RWPE2 (cell line): ENCODE measurements around the gene NRDC.
"Not testable (repeated sequence)": the region's sequence is repeated elsewhere in the genome, so short reads cannot be mapped to it uniquely, and the experiment has no call there.

Experiments used
- ATAC-seq: fragments of 200-7000 bp; cut with Tn5 transposase; 3 replicates; pipeline ENCODE4 v1.9.1; 2021; ENCODE audit warnings: low read depth
- DNase-seq: peaks from one replicate; pipeline ENCODE4 v3.0.0-alpha.2; 2020; ENCODE audit warnings: low spot score
- H3K27ac ChIP-seq: fragments of 450-650 bp; 2 replicates; pipeline ENCODE4 v1.5.1; 2017; ENCODE audit warnings: mild to moderate bottlenecking; ENCODE audit not compliant: poor library complexity, severe bottlenecking
- H3K27me3 ChIP-seq: fragments of 250-450 bp; sonication (Bioruptor Pico); 2 replicates; pipeline ENCODE4 v1.5.1; 2021; ENCODE audit warnings: mild to moderate bottlenecking, moderate library complexity; ENCODE audit not compliant: insufficient read depth, poor library complexity, severe bottlenecking
- H3K36me3 ChIP-seq: fragments of 250-450 bp; sonication (Bioruptor Pico); 2 replicates; pipeline ENCODE4 v1.5.1; 2020; ENCODE audit warnings: low read depth, mild to moderate bottlenecking, moderate library complexity
- H3K4me1 ChIP-seq: fragments of 250-450 bp; sonication (Bioruptor Pico); 2 replicates; pipeline ENCODE4 v1.5.1; 2021; ENCODE audit warnings: mild to moderate bottlenecking, moderate library complexity; ENCODE audit not compliant: insufficient read depth, poor library complexity, severe bottlenecking
- H3K4me3 ChIP-seq: fragments of 250-450 bp; sonication (Bioruptor Pico); 2 replicates; pipeline ENCODE4 v1.5.1; 2021; ENCODE audit warnings: mild to moderate bottlenecking, moderate library complexity; ENCODE audit not compliant: severe bottlenecking
- H3K9me3 ChIP-seq: fragments of 250-450 bp; sonication (Bioruptor Pico); 2 replicates; pipeline ENCODE4 v1.5.1; 2021; ENCODE audit warnings: mild to moderate bottlenecking, moderate library complexity; ENCODE audit not compliant: severe bottlenecking
- TF ChIP-seq, protein P1 (sequence below): fragments of 450-650 bp; IDR thresholded peaks from one replicate; pipeline ENCODE4 v1.5.1; 2017; ENCODE audit warnings: mild to moderate bottlenecking, moderate library complexity; ENCODE audit not compliant: poor library complexity, severe bottlenecking

NRDC gene

DNA sequence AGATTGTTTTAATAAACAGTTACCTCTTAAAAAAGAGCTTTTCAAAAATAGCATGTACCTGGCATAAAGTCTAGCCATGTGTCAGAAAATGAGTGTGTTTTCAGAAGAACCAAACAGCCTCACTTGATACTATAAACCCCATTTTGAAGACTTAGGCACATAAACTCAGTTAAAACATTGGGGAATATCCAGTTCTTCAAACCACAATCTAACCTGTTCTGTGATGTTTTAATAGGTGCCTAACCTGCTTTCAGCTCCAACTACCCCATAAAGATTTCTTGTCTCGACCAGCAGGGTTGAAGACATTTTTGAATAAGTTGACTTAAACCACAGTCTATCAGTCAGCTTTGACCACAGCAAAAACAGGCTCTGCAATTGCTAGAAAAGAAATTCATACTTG lies 41.3 kb downstream of the NRDC start:
- DNase-seq (no peak), ATAC-seq (no peak)
- Histone ChIP-seq H3K36me3 (peaks cover 78% of the 10 kb centered on the region), H3K27ac (no peak overlapping the region), H3K4me1 (peaks cover 3% of the 10 kb centered on the region), H3K9me3 (no peaks in the 10 kb centered on the region), H3K4me3 (no peak overlapping the region), H3K27me3 (no peaks in the 10 kb centered on the region)
- TF ChIP-seq, protein P1, sequence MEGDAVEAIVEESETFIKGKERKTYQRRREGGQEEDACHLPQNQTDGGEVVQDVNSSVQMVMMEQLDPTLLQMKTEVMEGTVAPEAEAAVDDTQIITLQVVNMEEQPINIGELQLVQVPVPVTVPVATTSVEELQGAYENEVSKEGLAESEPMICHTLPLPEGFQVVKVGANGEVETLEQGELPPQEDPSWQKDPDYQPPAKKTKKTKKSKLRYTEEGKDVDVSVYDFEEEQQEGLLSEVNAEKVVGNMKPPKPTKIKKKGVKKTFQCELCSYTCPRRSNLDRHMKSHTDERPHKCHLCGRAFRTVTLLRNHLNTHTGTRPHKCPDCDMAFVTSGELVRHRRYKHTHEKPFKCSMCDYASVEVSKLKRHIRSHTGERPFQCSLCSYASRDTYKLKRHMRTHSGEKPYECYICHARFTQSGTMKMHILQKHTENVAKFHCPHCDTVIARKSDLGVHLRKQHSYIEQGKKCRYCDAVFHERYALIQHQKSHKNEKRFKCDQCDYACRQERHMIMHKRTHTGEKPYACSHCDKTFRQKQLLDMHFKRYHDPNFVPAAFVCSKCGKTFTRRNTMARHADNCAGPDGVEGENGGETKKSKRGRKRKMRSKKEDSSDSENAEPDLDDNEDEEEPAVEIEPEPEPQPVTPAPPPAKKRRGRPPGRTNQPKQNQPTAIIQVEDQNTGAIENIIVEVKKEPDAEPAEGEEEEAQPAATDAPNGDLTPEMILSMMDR = no peak

DNA sequence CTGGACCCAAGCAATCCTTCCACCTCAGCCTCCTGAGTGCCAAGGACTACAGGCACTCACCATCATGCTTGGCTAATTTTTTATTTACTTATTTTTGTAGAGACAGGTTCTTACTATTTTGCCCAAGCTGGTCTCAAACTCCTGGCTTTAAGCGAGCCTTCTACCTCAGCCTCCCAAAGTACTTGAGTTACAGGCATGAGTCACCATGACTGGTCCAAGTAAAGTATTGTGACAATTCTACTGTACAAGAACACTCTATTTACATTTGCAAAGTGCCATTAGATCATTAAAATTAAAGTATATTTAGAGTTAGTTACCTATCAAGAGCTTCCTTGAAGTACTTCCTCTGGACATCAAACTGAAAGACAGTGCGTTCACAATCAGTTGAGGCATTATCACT lies 44.8 kb downstream of the NRDC start:
- ATAC-seq = no peak
- H3K9me3 ChIP-seq = no peaks in the 10 kb centered on the region
- H3K27ac ChIP-seq = no peak overlapping the region
- no peak overlapping the region for H3K4me3 ChIP-seq
- TF ChIP-seq, protein P1 = no peak
- peaks cover 7% of the 10 kb centered on the region for H3K4me1 ChIP-seq
- H3K27me3 ChIP-seq = no peaks in the 10 kb centered on the region
- no peak for DNase-seq
- H3K36me3 ChIP-seq = peaks cover 85% of the 10 kb centered on the region

DNA sequence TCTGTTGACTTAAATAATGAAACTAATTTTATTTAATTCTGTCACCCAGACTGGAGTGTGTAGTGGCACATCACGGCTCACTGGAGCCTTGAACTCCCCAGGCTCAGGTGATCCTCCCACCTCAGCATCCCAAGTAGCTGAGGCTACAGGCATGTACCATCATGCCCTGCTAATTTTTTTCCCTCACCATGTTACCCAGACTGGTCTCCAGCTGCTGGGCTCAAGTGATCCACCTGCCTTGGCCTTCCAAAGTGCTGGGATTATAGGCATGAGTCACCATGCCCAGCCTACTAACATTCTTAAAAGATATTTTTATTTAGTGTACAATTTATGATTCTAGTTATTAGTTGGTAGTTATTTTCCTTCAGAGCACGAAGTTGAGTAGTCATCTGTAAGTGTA lies 49.5 kb downstream of the NRDC start:
- DNase-seq = no peak
- TF ChIP-seq, protein P1 = no peak

DNA sequence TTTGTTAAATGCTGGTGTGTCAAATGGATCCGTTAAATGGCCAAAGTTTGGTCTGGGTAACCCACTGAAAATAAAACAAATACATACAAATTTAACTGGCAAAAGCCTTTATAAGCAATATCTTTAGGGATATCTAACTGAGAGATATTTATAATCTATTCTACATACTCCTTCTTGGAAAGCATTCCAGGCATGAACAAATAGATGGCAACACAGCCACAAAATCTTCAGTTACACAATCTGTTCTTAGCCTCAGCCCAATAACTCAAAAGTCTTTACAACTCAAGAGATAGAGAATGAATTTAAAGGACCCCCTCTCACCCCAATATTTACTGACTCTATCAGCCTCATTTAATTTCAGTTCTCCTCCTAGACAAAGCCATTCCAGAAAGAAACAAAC lies 58.7 kb downstream of the NRDC start:
- no peak for ATAC-seq
- H3K36me3 ChIP-seq = peaks cover 86% of the 10 kb centered on the region

More for the DNA sequence above, 49.5 kb downstream of the NRDC start:
- ATAC-seq = peak; percentile 81
- peaks cover 7% of the 10 kb centered on the region for H3K4me1 ChIP-seq
- H3K27me3 ChIP-seq = no peaks in the 10 kb centered on the region
- no peak overlapping the region for H3K4me3 ChIP-seq
- no peaks in the 10 kb centered on the region for H3K9me3 ChIP-seq
- peak overlapping the region; percentile 12 for H3K27ac ChIP-seq
- H3K36me3 ChIP-seq = peaks cover 91% of the 10 kb centered on the region

DNA sequence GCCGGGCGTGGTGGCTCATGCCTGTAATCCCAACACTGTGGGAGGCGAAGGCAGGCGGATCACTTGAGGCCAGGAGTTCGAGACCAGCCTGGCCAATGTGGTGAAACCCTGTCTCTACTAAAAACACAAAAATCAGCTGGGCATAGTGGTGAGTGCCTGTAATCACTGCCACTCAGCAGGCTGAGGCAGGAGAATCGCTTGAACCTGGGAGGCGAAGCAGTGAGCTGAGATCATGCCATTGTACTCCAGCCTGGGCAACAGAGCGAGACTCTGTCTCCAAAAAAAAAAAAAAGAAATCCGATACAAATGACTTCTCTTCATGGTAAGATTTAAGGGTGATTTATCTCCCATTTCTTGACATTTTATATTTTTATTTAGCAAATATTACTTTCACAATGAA lies 59.5 kb downstream of the NRDC start:
- not testable (repeated sequence) for H3K9me3 ChIP-seq, DNase-seq, ATAC-seq, H3K27ac ChIP-seq, H3K4me1 ChIP-seq, H3K4me3 ChIP-seq, H3K27me3 ChIP-seq
- peaks cover 88% of the 10 kb centered on the region for H3K36me3 ChIP-seq

More for the DNA sequence above, 58.7 kb downstream of the NRDC start:
- no peak overlapping the region for H3K4me3 ChIP-seq
- H3K9me3 ChIP-seq = no peaks in the 10 kb centered on the region
- TF ChIP-seq, protein P1 = no peak
- no peaks in the 10 kb centered on the region for H3K27me3 ChIP-seq
- no peak for DNase-seq
- no peaks in the 10 kb centered on the region for H3K4me1 ChIP-seq
- H3K27ac ChIP-seq = no peak overlapping the region
